HG02759 (cell line): ENCODE data around the gene CEP131.
"Not testable (repeated sequence)": the region's sequence is repeated elsewhere in the genome, so short reads cannot be mapped to it uniquely, and the experiment has no call there.

Experiments used
- ATAC-seq: cut with Tn5 transposase; IDR thresholded peaks from one replicate; pipeline ENCODE4 v1.9.1; 2021; ENCODE audit warnings: mild to moderate bottlenecking, moderate library complexity; ENCODE audit not compliant: unreplicated experiment

CEP131 gene

GRCh38 chr17:81228834-81229665 lies 6.3 kb upstream of the CEP131 start:
- ATAC-seq = no peak

- ATAC-seq = no peak
Measured at GRCh38 chr17:81228420-81228819, 5.7 kb upstream of the CEP131 start.

- ATAC-seq = not testable (repeated sequence)
Measured at GRCh38 chr17:81227630-81228029, 4.9 kb upstream of the CEP131 start.

- ATAC-seq = no peak
Measured at GRCh38 chr17:81223762-81224130, 981 bp upstream of the CEP131 start.

GRCh38 chr17:81222620-81222905 lies 202 bp downstream of the CEP131 start:
- no peak for ATAC-seq

- no peak for ATAC-seq
Measured at GRCh38 chr17:81221842-81222619, 734 bp downstream of the CEP131 start.

- no peak for ATAC-seq
Measured at GRCh38 chr17:81221371-81221841, 1.4 kb downstream of the CEP131 start.

GRCh38 chr17:81219476-81220180 lies 3.1 kb downstream of the CEP131 start:
- ATAC-seq = no peak

- no peak for ATAC-seq
Measured at GRCh38 chr17:81218991-81219390, 3.8 kb downstream of the CEP131 start.

GRCh38 chr17:81218459-81218858 lies 4.3 kb downstream of the CEP131 start:
- ATAC-seq = no peak

- ATAC-seq = no peak
Measured at GRCh38 chr17:81217491-81217890, 5.3 kb downstream of the CEP131 start.

- no peak for ATAC-seq
Measured at GRCh38 chr17:81213978-81214377, 8.8 kb downstream of the CEP131 start.

GRCh38 chr17:81212365-81212764 lies 10.4 kb downstream of the CEP131 start:
- no peak for ATAC-seq

GRCh38 chr17:81210868-81211267 lies 11.9 kb downstream of the CEP131 start:
- ATAC-seq = no peak

GRCh38 chr17:81210466-81210865 lies 12.3 kb downstream of the CEP131 start:
- ATAC-seq = no peak

- ATAC-seq = no peak
Measured at GRCh38 chr17:81209141-81209540, 13.6 kb downstream of the CEP131 start.

GRCh38 chr17:81208651-81209050 lies 14.1 kb downstream of the CEP131 start:
- no peak for ATAC-seq

- no peak for ATAC-seq
Measured at GRCh38 chr17:81207610-81208581, 14.9 kb downstream of the CEP131 start.

GRCh38 chr17:81206657-81207056 lies 16.1 kb downstream of the CEP131 start:
- no peak for ATAC-seq

- ATAC-seq = no peak
Measured at GRCh38 chr17:81206166-81206565, 16.6 kb downstream of the CEP131 start.
